MM.1S (cell line): Measurements from ENCODE around the gene CISTR.

Experiments used
- DNase-seq: peaks from one replicate; pipeline ENCODE4 v3.0.0-alpha.2; 2015
- H2AFZ ChIP-seq: fragments of 300-600 bp; sonication (generic); 2 replicates; pipeline ENCODE4 v1.6.0; 2016; ENCODE audit warnings: antibody characterized with exemption, low read length
- H3F3A ChIP-seq: fragments of 300-600 bp; sonication (generic); 2 replicates; pipeline ENCODE4 v1.6.1; 2016; ENCODE audit warnings: mild to moderate bottlenecking, antibody characterized with exemption, low read length, moderate library complexity, mixed read lengths; ENCODE audit not compliant: insufficient read depth
- H3K27ac ChIP-seq: fragments of 300-600 bp; sonication (generic); 2 replicates; pipeline ENCODE4 v1.5.1; 2016; ENCODE audit warnings: mild to moderate bottlenecking, low read length
- H3K27me3 ChIP-seq: fragments of 300-600 bp; sonication (generic); replicated peaks from 2 replicates; pipeline ENCODE4 v1.6.0; 2016; ENCODE audit warnings: low read length; ENCODE audit not compliant: insufficient read depth
- H3K36me3 ChIP-seq: fragments of 300-600 bp; sonication (generic); replicated peaks from 2 replicates; pipeline ENCODE4 v1.6.1; 2016; ENCODE audit warnings: mild to moderate bottlenecking, low read length, mixed read lengths; ENCODE audit not compliant: insufficient read depth
- H3K4me1 ChIP-seq: fragments of 300-600 bp; sonication (generic); 2 replicates; pipeline ENCODE4 v1.6.1; 2016; ENCODE audit warnings: low read length, mixed read lengths
- H3K4me2 ChIP-seq: fragments of 300-600 bp; sonication (generic); 2 replicates; pipeline ENCODE4 v1.6.0; 2016; ENCODE audit warnings: low read depth, low read length
- H3K4me3 ChIP-seq: fragments of 300-600 bp; sonication (generic); 2 replicates; pipeline ENCODE4 v1.5.1; 2016; ENCODE audit warnings: low read length, mixed read lengths
- H3K79me2 ChIP-seq: fragments of 300-600 bp; sonication (generic); 2 replicates; pipeline ENCODE4 v1.6.1; 2016; ENCODE audit warnings: mixed run types, low read length, mixed read lengths
- H3K9ac ChIP-seq: fragments of 300-600 bp; sonication (generic); 2 replicates; pipeline ENCODE4 v1.6.1; 2016; ENCODE audit warnings: low read length, mixed read lengths
- H3K9me2 ChIP-seq: fragments of 300-600 bp; sonication (generic); replicated peaks from 2 replicates; pipeline ENCODE4 v1.6.1; 2016; ENCODE audit warnings: mild to moderate bottlenecking, low read length, mixed read lengths; ENCODE audit not compliant: insufficient read depth
- H3K9me3 ChIP-seq: fragments of 300-600 bp; sonication (generic); replicated peaks from 2 replicates; pipeline ENCODE4 v1.6.1; 2016; ENCODE audit warnings: mild to moderate bottlenecking, low read length, mixed read lengths; ENCODE audit not compliant: insufficient read depth
- H4K20me1 ChIP-seq: fragments of 300-600 bp; sonication (generic); 2 replicates; pipeline ENCODE4 v1.6.1; 2016; ENCODE audit warnings: mild to moderate bottlenecking, low read length, moderate library complexity, mixed read lengths; ENCODE audit not compliant: insufficient read depth
- EZH2 ChIP-seq: fragments of 300-600 bp; sonication (generic); optimal IDR thresholded peaks from 2 replicates; pipeline ENCODE3; 2017; ENCODE audit warnings: low read depth, mild to moderate bottlenecking, antibody characterized with exemption, low read length, mixed read lengths
- EZH2phosphoT487 ChIP-seq: fragments of 300-600 bp; sonication (generic); IDR thresholded peaks from 2 replicates; pipeline ENCODE4 v1.6.1; 2018; ENCODE audit warnings: antibody characterized with exemption, low read length
- TF ChIP-seq, protein P1 (sequence below): fragments of 300-600 bp; sonication (generic); IDR thresholded peaks from 2 replicates; pipeline ENCODE4 v1.5.1; 2016; ENCODE audit warnings: antibody characterized with exemption, low read length, mixed read lengths

Gene CISTR

DNA sequence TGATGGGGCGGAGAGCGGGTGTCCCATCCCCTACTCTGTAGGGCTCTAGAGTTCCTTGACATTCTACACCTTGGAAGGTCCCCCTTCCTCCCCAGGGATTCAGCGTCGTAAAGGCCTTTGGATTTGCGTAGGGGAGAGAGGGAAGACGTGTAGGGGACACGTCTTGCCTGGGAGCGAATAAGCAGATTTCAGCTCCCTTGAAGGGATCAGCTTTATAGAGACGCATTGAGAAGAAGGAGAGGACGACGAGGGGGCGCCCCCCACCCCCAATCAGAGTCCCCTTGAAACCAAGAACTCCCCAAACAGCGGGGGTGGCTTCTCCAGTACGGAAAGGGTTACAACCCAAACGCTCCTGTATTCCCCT lies 24.9 kb downstream of the CISTR start:
- Histone ChIP-seq H3K4me2 (peak overlapping the region; percentile 82), H2AFZ (peak overlapping the region; percentile 60), H3K27me3 (no peaks in the 10 kb centered on the region), H3K9me3 (no peaks in the 10 kb centered on the region), H3K9me2 (no peaks in the 10 kb centered on the region), H3K9ac (peak overlapping the region; percentile 49; the same call in 1 of the 2 replicates), H4K20me1 (no peaks in the 10 kb centered on the region), H3K36me3 (no peaks in the 10 kb centered on the region), H3K4me3 (peak overlapping the region; percentile 77), H3F3A (peaks cover 12% of the 10 kb centered on the region), H3K27ac (no peak overlapping the region; the same call in 1 of the 2 replicates), H3K4me1 (peaks cover 25% of the 10 kb centered on the region), H3K79me2 (peaks cover 16% of the 10 kb centered on the region; the same call in 1 of the 2 replicates)
- TF ChIP-seq EZH2phosphoT487: no peak
- no peak for TF ChIP-seq EZH2
- TF ChIP-seq, protein P1, sequence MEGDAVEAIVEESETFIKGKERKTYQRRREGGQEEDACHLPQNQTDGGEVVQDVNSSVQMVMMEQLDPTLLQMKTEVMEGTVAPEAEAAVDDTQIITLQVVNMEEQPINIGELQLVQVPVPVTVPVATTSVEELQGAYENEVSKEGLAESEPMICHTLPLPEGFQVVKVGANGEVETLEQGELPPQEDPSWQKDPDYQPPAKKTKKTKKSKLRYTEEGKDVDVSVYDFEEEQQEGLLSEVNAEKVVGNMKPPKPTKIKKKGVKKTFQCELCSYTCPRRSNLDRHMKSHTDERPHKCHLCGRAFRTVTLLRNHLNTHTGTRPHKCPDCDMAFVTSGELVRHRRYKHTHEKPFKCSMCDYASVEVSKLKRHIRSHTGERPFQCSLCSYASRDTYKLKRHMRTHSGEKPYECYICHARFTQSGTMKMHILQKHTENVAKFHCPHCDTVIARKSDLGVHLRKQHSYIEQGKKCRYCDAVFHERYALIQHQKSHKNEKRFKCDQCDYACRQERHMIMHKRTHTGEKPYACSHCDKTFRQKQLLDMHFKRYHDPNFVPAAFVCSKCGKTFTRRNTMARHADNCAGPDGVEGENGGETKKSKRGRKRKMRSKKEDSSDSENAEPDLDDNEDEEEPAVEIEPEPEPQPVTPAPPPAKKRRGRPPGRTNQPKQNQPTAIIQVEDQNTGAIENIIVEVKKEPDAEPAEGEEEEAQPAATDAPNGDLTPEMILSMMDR: no peak
- no peak for DNase-seq

DNA sequence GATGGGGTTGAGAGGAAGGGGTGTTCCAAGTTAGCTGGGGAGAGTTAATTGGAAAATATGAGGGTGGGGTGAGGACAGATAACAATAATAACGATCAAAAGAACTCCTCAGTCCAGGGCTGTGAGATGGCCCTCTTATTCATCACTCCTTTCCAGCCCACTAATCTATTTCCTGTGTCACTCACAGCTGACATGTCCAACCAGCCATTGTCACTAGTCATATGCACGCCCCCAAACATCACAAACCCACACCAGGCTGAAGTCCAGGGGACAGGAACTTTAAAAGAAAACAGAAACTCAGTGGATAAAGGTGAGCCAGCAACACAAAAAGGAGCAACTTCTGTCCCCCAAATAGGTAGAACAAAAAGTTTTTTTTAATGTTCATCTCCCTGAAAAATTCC lies 25.4 kb downstream of the CISTR start:
- H4K20me1 ChIP-seq: no peaks in the 10 kb centered on the region
- H3K4me1 ChIP-seq: peaks cover 29% of the 10 kb centered on the region
- no peak overlapping the region for H3K27ac ChIP-seq
- H3K27me3 ChIP-seq: no peaks in the 10 kb centered on the region
- H3K4me2 ChIP-seq: peak overlapping the region; percentile 82
- TF ChIP-seq EZH2: no peak
- peaks cover 13% of the 10 kb centered on the region for H3F3A ChIP-seq
- H3K9me2 ChIP-seq: no peaks in the 10 kb centered on the region
- peaks cover 16% of the 10 kb centered on the region; the same call in 1 of the 2 replicates for H3K79me2 ChIP-seq
- peak overlapping the region; percentile 49; the same call in 1 of the 2 replicates for H3K9ac ChIP-seq
- no peaks in the 10 kb centered on the region for H3K36me3 ChIP-seq
- peak overlapping the region; percentile 77 for H3K4me3 ChIP-seq
- peak; percentile 55 for DNase-seq
- peak overlapping the region; percentile 60; the same call in 1 of the 2 replicates for H2AFZ ChIP-seq
- no peaks in the 10 kb centered on the region for H3K9me3 ChIP-seq

DNA sequence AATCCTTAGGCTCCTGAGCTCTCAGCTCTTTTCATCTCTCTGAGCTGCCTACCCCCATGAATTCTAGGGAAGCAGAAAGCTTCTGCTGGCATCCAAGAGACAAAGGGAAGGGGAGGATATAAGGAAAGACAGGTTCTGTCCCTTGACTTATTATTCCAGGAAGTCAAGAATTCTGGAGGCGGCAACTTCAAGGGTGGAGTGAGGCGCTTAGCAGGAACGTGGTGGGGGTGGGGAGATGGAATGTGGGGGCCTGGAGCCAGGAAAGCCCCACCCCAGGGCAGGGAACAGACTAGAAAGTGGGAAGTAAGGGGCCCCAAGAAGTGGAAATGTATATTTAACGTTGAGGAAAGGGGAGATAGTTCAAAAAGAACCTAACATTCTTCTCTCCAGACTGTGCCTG lies 26.0 kb downstream of the CISTR start:
- Histone ChIP-seq H3K79me2 (peaks cover 16% of the 10 kb centered on the region; the same call in 1 of the 2 replicates), H3F3A (peaks cover 13% of the 10 kb centered on the region), H2AFZ (no peak overlapping the region), H3K4me1 (peaks cover 29% of the 10 kb centered on the region), H3K9me3 (no peaks in the 10 kb centered on the region), H3K27ac (no peak overlapping the region), H3K36me3 (no peaks in the 10 kb centered on the region), H3K9ac (no peak overlapping the region), H4K20me1 (no peaks in the 10 kb centered on the region), H3K4me3 (no peak overlapping the region; the same call in 1 of the 2 replicates), H3K27me3 (no peaks in the 10 kb centered on the region), H3K9me2 (no peaks in the 10 kb centered on the region), H3K4me2 (peak overlapping the region; percentile 82)
- TF ChIP-seq EZH2 (no peak), EZH2phosphoT487 (no peak)
- TF ChIP-seq, protein P1: no peak
- DNase-seq: no peak

DNA sequence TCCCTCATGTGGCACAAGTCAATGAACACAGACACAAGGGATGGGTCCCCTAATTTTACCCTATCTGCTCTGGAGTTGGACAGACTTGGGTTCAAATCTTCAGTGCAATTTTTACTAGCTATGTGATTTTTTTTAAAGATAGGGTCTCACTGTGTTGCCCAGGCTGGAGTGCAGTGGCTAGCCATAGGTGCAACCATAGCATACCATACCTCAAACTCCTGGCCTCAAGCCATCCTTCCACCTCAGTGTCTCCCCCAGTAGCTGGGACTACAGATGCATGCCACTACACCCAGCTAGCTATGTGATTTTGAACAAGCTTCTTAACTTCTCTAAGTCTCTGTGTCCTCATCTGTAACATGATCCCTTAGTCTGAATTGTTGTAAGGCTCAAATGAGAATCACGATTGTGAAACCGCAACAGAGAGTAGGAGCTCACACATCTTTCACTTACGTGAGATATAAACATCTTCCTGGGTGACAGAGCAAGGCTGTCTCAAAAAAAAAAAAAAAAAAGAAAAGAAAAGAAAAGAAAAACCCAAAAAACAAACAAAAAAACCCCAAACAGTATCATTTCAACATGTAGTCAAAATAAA lies 29.2 kb downstream of the CISTR start:
- Histone ChIP-seq H3K4me1 (peaks cover 29% of the 10 kb centered on the region), H3K79me2 (peaks cover 16% of the 10 kb centered on the region; the same call in 1 of the 2 replicates), H3K27me3 (no peaks in the 10 kb centered on the region), H2AFZ (no peak overlapping the region), H4K20me1 (no peaks in the 10 kb centered on the region), H3K27ac (peak overlapping the region; percentile 86), H3K4me3 (no peak overlapping the region), H3K9me2 (no peaks in the 10 kb centered on the region), H3K9ac (peak overlapping the region; percentile 44), H3K9me3 (no peaks in the 10 kb centered on the region), H3K4me2 (peak overlapping the region; percentile 65), H3K36me3 (no peaks in the 10 kb centered on the region), H3F3A (peaks cover 13% of the 10 kb centered on the region)
- peak; percentile 93 for DNase-seq
- TF ChIP-seq EZH2phosphoT487: no peak
- TF ChIP-seq, protein P1: peak; percentile 39
